ENCODE measurements around the gene ANKLE2.

DNA sequence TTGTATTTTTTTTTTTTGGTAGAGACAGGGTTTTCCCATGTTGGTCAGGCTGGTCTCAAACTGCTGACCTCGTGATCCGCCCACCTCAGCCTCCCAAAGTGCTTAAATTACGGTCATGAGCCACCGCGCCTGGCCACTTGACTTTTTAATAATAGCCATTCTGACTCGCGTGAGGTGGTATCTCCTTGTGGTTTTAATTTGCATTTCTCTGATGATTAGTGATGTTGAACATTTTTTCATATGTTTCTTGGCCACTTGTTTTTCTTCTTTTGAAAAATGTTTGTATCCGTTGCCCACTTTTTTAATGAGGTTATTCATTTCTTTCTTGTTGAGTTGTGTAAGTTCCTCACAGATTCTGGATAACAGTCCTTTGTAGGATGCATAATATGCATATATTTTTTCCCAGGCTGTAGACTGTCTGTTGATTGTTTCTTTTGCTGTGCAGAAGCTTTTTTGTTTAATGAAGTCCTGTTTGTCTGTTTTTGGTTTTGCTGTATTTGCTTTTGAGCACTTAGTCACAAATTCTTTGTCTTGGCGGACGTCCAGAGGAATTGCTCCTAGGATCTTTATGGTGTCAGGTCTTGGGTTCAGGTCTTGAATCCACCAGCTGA, 61.3 kb downstream of the ANKLE2 start:
- TF ChIP-seq, protein P1, sequence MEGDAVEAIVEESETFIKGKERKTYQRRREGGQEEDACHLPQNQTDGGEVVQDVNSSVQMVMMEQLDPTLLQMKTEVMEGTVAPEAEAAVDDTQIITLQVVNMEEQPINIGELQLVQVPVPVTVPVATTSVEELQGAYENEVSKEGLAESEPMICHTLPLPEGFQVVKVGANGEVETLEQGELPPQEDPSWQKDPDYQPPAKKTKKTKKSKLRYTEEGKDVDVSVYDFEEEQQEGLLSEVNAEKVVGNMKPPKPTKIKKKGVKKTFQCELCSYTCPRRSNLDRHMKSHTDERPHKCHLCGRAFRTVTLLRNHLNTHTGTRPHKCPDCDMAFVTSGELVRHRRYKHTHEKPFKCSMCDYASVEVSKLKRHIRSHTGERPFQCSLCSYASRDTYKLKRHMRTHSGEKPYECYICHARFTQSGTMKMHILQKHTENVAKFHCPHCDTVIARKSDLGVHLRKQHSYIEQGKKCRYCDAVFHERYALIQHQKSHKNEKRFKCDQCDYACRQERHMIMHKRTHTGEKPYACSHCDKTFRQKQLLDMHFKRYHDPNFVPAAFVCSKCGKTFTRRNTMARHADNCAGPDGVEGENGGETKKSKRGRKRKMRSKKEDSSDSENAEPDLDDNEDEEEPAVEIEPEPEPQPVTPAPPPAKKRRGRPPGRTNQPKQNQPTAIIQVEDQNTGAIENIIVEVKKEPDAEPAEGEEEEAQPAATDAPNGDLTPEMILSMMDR (IDR thresholded peaks at IDR 0.05) = no peak
- TF ChIP-seq POLR2A (IDR thresholded peaks at IDR 0.05) = no peak

Measured in testis (tissue), 2 donors.